HG02610 (cell line): Measurements from ENCODE around the gene RIPOR2.

ENCODE experiments used
- ATAC-seq: cut with Tn5 transposase; IDR thresholded peaks from one replicate; pipeline ENCODE4 v1.9.1; 2021; ENCODE audit warnings: mild to moderate bottlenecking, moderate library complexity; ENCODE audit not compliant: unreplicated experiment

RIPOR2 gene

GRCh38 chr6:24906314-24906713 lies 29.4 kb downstream of the RIPOR2 start:
- no peak for ATAC-seq

- no peak for ATAC-seq
Measured at GRCh38 chr6:24905483-24905882, 30.3 kb downstream of the RIPOR2 start.

GRCh38 chr6:24903681-24904080 lies 32.1 kb downstream of the RIPOR2 start:
- ATAC-seq, result no peak

- no peak for ATAC-seq
Measured at GRCh38 chr6:24902782-24903181, 33.0 kb downstream of the RIPOR2 start.

- ATAC-seq, result no peak
Measured at GRCh38 chr6:24901698-24902328, 33.9 kb downstream of the RIPOR2 start.

- ATAC-seq, result no peak
Measured at GRCh38 chr6:24900917-24901697, 34.7 kb downstream of the RIPOR2 start.

GRCh38 chr6:24899997-24900325 lies 35.8 kb downstream of the RIPOR2 start:
- ATAC-seq, result no peak

GRCh38 chr6:24899136-24899996 lies 36.4 kb downstream of the RIPOR2 start:
- no peak for ATAC-seq

- ATAC-seq, result no peak
Measured at GRCh38 chr6:24898676-24899075, 37.1 kb downstream of the RIPOR2 start.

GRCh38 chr6:24897186-24897585 lies 38.6 kb downstream of the RIPOR2 start:
- ATAC-seq, result no peak

GRCh38 chr6:24893342-24893850 lies 42.4 kb downstream of the RIPOR2 start:
- no peak for ATAC-seq

GRCh38 chr6:24891004-24891403 lies 44.8 kb downstream of the RIPOR2 start:
- ATAC-seq, result no peak

- ATAC-seq, result no peak
Measured at GRCh38 chr6:24890471-24890870, 45.3 kb downstream of the RIPOR2 start.

GRCh38 chr6:24888715-24889370 lies 46.9 kb downstream of the RIPOR2 start:
- ATAC-seq, result no peak

GRCh38 chr6:24887545-24888140 lies 48.1 kb downstream of the RIPOR2 start:
- no peak for ATAC-seq

GRCh38 chr6:24883618-24884017 lies 52.1 kb downstream of the RIPOR2 start:
- peak; percentile 79 for ATAC-seq

- ATAC-seq, result no peak
Measured at GRCh38 chr6:24882835-24883555, 52.8 kb downstream of the RIPOR2 start.

GRCh38 chr6:24882295-24882694 lies 53.5 kb downstream of the RIPOR2 start:
- ATAC-seq, result no peak

GRCh38 chr6:24881376-24881775 lies 54.4 kb downstream of the RIPOR2 start:
- ATAC-seq, result no peak

GRCh38 chr6:24880451-24880850 lies 55.3 kb downstream of the RIPOR2 start:
- ATAC-seq, result no peak
